OCI-LY7 (cell line): ENCODE data around the gene RAC2. TPM values are rescaled to one million over a fixed set of nuclear protein-coding genes. Genes with fewer than 3 reads are reported as not detected.
A peak's percentile ranks its signal among the peaks of the same experiment; 100 is the strongest.

Experiments used
- BruUV-seq: library from RNA; stranded (reverse); fragments of 400-500 nt; replicated peaks from 2 replicates; lab custom pipeline; 2021; lab: Mats Ljungman, UMichigan
- CTCF ChIA-PET: fragments of 300-600 bp; sonication (Branson Sonifier 250); formaldehyde crosslinking; loops from one replicate; lab custom pipeline; 2022; ENCODE audit warnings: antibody characterized with exemption; ENCODE audit not compliant: unreplicated experiment; lab: Charles Lee
- POLR2A ChIA-PET: fragments of 300-600 bp; sonication (Branson Sonifier 250); formaldehyde crosslinking; loops from one replicate; lab custom pipeline; 2022; ENCODE audit warnings: antibody characterized with exemption; lab: Charles Lee
- DNase-seq: peaks from one replicate; pipeline ENCODE4 v3.0.0-alpha.2; 2015; ENCODE audit warnings: low spot score
- H2AFZ ChIP-seq: fragments of 200-600 bp; sonication (generic), shearing (Covaris generic); 2 replicates; pipeline ENCODE4 v1.6.1; 2014; ENCODE audit warnings: mild to moderate bottlenecking, antibody characterized with exemption, low read length, moderate library complexity
- H3K27ac ChIP-seq: fragments of 200-600 bp; sonication (generic); 2 replicates; pipeline ENCODE4 v1.5.1; 2014; ENCODE audit warnings: mixed run types, low read depth, mild to moderate bottlenecking, moderate library complexity, low read length, inconsistent platforms; ENCODE audit not compliant: poor library complexity, severe bottlenecking
- H3K36me3 ChIP-seq: fragments of 200-600 bp; sonication (generic); 2 replicates; pipeline ENCODE4 v1.6.1; 2014; ENCODE audit warnings: mild to moderate bottlenecking, antibody characterized with exemption, low read length, moderate library complexity, mixed read lengths; ENCODE audit not compliant: insufficient read depth
- H3K4me1 ChIP-seq: fragments of 200-600 bp; sonication (generic); 2 replicates; pipeline ENCODE4 v1.5.1; 2014; ENCODE audit warnings: mild to moderate bottlenecking, low read length; ENCODE audit not compliant: insufficient read depth, poor library complexity, severe bottlenecking
- H3K4me2 ChIP-seq: fragments of 200-600 bp; sonication (generic); 2 replicates; pipeline ENCODE4 v1.6.1; 2014; ENCODE audit warnings: mild to moderate bottlenecking, low read length
- H3K4me3 ChIP-seq: fragments of 200-600 bp; sonication (generic); 2 replicates; pipeline ENCODE4 v1.5.1; 2014; ENCODE audit warnings: mild to moderate bottlenecking, low read depth, low read length; ENCODE audit not compliant: poor library complexity, severe bottlenecking
- H3K79me2 ChIP-seq: fragments of 200-600 bp; sonication (generic); 2 replicates; pipeline ENCODE4 v1.6.1; 2016; ENCODE audit warnings: low read depth, mild to moderate bottlenecking, low read length, moderate library complexity, mixed read lengths; ENCODE audit not compliant: insufficient read depth
- H3K9me2 ChIP-seq: fragments of 200-600 bp; sonication (generic); 2 replicates; pipeline ENCODE4 v1.6.1; 2016; ENCODE audit warnings: mild to moderate bottlenecking, low read length, mixed read lengths; ENCODE audit not compliant: insufficient read depth
- H3K9me3 ChIP-seq: fragments of 200-600 bp; sonication (generic); 2 replicates; pipeline ENCODE4 v1.6.1; 2014; ENCODE audit warnings: mild to moderate bottlenecking, mixed run types, low read length, mixed read lengths
- H4K20me1 ChIP-seq: fragments of 200-600 bp; sonication (generic); 2 replicates; pipeline ENCODE4 v1.6.1; 2014; ENCODE audit warnings: mild to moderate bottlenecking, antibody characterized with exemption, low read length, moderate library complexity, mixed read lengths; ENCODE audit not compliant: insufficient read depth
- EZH2phosphoT487 ChIP-seq: fragments of 200-600 bp; sonication (generic); IDR thresholded peaks from 2 replicates; pipeline ENCODE4 v1.6.1; 2018; ENCODE audit warnings: low read depth, borderline replicate concordance, mild to moderate bottlenecking, mixed run types, antibody characterized with exemption, low read length, moderate library complexity, mixed read lengths
- intact Hi-C: fragments of 100-400 bp; cut with micrococcal nuclease; formaldehyde crosslinking; loops from one replicate; pipeline ENCODE4 v1.10.0; 2022; ENCODE audit not compliant: unreplicated experiment
- total RNA-seq, 2 experiments: library from RNA; depleted of rRNA in 1 of 2; stranded (reverse); fragments of >200 nt in 1 of 2; shearing (Covaris generic) in 1 of 2; gene quantifications; 2 replicates each; pipeline ENCODE4 v1.2.3, GENCODE V29; 2014 to 2022
- TF ChIP-seq, protein P1 (sequence below): fragments of 200-600 bp; sonication (generic); conservative IDR thresholded peaks from 2 replicates; pipeline ENCODE4 v1.5.1; 2014; ENCODE audit warnings: mild to moderate bottlenecking, antibody characterized with exemption, low read length, moderate library complexity, mixed read lengths

The RAC2 gene
- total RNA-seq, 2 experiments from 2014 or later = 142 to 321 TPM

DNA sequence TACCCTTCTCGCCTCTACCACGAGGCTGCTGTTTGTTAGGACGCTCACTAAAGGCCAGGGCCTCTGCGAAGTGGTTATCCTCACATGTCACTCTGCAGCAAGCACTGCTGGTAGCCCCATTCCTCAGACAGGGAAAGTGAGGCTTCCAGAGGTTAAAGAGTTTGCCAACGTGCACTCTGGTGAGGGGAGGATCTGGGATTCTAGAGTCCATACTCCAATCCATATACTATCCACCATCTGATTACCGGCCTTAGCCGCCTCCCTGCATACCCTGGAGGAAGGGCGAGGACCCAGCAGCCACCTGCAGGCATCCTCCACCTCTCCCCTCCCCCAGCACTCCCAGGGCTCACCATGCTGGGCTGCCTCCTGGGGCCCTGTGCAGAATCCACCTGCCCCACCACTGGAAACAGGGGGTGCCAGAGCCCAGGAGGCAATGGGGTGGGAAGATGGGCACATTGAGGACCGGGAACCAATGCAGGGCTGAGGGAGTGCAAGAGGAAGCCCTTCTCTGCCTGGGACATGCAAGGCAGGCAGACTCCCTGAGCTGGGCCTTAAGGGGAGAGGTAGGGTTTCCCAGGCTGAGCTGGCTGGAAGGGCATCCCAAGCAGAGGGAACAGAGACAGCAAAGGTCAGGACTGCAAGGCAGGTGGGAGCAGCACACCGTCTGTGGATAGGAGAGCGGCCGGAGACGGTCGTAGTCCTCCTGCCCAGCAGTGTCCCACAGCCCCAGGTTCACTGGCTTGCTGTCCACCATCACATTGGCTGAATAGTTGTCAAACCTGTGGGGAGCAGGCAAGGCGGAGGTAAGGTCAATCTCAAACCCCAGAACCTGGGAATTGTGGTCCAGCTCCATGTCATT, 11.7 kb downstream of the RAC2 start:
- intact Hi-C loops = no loop called here
- Histone ChIP-seq H3K79me2 (peaks cover 35% of the 10 kb centered on the region; the same call in 1 of the 2 replicates), H3K27ac (peak overlapping the region; percentile 89), H3K36me3 (peaks cover 94% of the 10 kb centered on the region), H4K20me1 (peaks cover 11% of the 10 kb centered on the region), H3K4me1 (peaks cover 90% of the 10 kb centered on the region), H3K9me2 (no peaks in the 10 kb centered on the region), H3K9me3 (no peaks in the 10 kb centered on the region), H3K4me3 (peak overlapping the region; percentile 26), H2AFZ (no peak overlapping the region), H3K4me2 (peak overlapping the region; percentile 66)
- CTCF ChIA-PET = interaction anchor here (0.6 kb wide), 1 partner anchor 50 kb away, joined by 3 read pairs; the partner anchor contains the start of gene CYTH4
- BruUV-seq = no TSS peak
- POLR2A ChIA-PET = no interaction called here
- TF ChIP-seq, protein P1, sequence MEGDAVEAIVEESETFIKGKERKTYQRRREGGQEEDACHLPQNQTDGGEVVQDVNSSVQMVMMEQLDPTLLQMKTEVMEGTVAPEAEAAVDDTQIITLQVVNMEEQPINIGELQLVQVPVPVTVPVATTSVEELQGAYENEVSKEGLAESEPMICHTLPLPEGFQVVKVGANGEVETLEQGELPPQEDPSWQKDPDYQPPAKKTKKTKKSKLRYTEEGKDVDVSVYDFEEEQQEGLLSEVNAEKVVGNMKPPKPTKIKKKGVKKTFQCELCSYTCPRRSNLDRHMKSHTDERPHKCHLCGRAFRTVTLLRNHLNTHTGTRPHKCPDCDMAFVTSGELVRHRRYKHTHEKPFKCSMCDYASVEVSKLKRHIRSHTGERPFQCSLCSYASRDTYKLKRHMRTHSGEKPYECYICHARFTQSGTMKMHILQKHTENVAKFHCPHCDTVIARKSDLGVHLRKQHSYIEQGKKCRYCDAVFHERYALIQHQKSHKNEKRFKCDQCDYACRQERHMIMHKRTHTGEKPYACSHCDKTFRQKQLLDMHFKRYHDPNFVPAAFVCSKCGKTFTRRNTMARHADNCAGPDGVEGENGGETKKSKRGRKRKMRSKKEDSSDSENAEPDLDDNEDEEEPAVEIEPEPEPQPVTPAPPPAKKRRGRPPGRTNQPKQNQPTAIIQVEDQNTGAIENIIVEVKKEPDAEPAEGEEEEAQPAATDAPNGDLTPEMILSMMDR = no peak
- no peak for TF ChIP-seq EZH2phosphoT487
- peak; percentile 57 for DNase-seq

DNA sequence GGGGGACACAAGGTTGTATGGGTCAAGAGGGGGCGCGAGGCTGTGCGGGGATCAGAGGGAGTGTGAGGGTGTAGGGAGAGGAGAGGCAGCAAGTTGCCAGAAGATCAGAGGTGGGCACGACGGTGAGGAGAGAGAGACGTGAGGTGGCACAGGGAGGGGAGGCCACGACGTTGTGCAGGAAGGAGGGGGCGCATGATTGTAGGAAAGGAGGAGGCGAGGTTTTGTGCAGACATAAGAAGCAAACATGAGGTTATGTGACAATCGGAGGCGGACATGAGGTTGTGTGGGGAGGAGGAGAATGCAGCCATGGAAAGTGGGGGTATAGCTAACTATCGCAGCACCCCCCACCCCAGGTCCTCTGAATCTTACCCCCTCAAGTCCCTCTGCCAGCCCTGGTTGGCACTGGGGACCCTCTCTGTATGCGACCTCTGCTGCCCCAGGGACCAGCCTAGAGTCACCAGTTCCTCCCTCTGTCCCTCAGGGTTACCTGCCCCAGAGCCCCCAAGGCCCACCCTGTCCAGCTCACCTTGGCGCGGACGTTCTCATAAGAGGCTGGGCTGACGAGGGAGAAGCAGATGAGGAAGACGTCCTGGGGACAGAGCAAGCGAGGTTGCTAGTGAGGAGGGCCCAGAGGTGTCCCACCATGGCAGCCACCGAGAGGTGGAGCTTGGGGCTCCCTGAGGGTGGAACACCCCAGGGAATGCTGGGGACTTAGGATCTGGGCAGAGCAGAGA, 12.5 kb downstream of the RAC2 start:
- Histone ChIP-seq H3K36me3 (peaks cover 90% of the 10 kb centered on the region), H2AFZ (no peak overlapping the region), H3K27ac (peak overlapping the region; percentile 89), H3K4me1 (peaks cover 84% of the 10 kb centered on the region), H3K9me2 (no peaks in the 10 kb centered on the region), H3K9me3 (no peaks in the 10 kb centered on the region), H4K20me1 (peaks cover 11% of the 10 kb centered on the region), H3K79me2 (peaks cover 33% of the 10 kb centered on the region; the same call in 1 of the 2 replicates), H3K4me2 (peak overlapping the region; percentile 66), H3K4me3 (peak overlapping the region; percentile 26)
- BruUV-seq = no TSS peak
- no peak for DNase-seq
- CTCF ChIA-PET = interaction anchor here (0.6 kb wide), 1 partner anchor 51 kb away, joined by 3 read pairs; the partner anchor contains the start of gene CYTH4
- intact Hi-C loops = no loop called here
- POLR2A ChIA-PET = interaction anchor here (3.3 kb wide), 1 partner anchor 12 kb away, joined by 26 read pairs; the partner anchor contains the start of gene RAC2
- no peak for TF ChIP-seq EZH2phosphoT487
- TF ChIP-seq, protein P1 = no peak
